ENCODE measurements around the gene PBX3. TPM values are rescaled to one million over a fixed set of nuclear protein-coding genes. Genes with fewer than 3 reads are reported as not detected.

The PBX3 gene
- total RNA-seq, 4 donors from 2014 or later = 5.1 to 360 (median 44.1) TPM

DNA sequence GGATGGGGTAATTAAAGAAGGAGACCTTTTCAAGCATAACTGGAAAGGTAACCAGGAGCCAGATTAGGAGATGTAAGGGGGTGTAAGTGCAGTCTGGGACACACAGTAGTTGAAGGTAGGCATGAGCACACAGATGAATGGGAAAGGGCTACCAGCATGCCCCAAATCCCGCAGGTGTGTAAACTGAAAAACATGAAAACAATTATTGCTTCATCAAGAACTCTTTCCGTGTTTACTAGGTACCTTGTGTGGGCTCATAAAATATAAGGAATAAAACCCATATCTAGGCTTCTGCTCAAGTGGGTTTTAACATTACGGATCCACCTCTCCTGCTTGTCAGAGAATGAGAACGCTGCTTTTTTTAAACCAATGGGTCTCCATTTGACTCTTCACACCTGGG lies 41.3 kb upstream of the PBX3 start:
- intact Hi-C loops (cut with DNase I; ENCODE audit: low total_unique reads) = no loop called here
- Histone ChIP-seq H3K4me1 (no peaks in the 10 kb centered on the region), H3K27ac (no peak overlapping the region), H3K27me3 (no peaks in the 10 kb centered on the region), H3K4me3 (peak overlapping the region; percentile 78 to 83), H3K36me3 (no peaks in the 10 kb centered on the region), H3K9me3 (no peaks in the 10 kb centered on the region)
- TF ChIP-seq POLR2A (IDR thresholded peaks at IDR 0.05) = no peak
- no peak for DNase-seq

DNA sequence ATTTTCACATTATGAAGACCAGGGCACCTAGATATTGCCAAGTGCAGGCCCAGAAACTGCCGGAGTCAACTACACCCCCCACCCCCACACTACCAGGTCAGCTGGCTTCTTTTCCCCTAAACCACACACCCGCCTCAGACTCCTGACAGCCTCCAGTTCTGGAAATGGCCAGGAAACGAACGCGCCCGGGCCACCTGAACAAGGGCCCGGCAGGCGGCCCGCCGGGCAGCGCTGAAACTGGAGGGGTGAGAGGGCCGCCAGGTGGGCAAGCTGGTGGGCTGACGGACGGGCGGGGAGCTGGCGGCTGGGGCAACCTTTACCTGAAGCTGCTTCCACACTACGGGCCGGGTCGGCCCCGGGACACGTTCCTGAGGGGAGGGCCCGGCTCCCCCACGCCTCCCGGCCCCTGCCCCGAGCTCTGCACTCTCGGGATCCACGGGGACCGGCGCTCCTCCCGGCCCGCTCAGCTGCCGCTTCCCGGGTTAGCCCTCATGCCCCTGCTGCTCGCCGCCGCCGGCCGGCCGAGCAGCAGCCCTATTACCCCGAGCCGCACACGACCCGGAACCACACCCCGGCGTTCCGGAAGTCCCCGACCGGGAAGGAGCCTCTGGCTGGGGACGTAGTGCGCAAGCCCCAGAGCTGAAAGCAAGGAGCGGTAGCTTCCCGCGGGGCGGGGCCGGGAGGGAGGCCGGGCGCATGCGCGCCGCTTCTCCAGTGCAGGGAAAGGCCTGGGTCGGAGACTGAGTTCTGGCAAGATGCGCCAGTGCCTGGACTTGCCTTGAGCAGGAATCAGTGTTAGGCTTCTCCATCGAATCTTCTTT lies 40.3 kb upstream of the PBX3 start, which contains the start of gene MAPKAP1:
TSS of gene MAPKAP1 (minus strand) at position 558 of the 821 bp plus-strand sequence. CDS start 34,634 bp downstream, outside the sequence.
- intact Hi-C loops (cut with DNase I; ENCODE audit: low total_unique reads) = no loop called here
- Histone ChIP-seq H3K27ac (peak within 1 kb of the TSS; percentile 78 to 79), H3K27me3 (no peaks in the 10 kb centered on the region), H3K4me3 (peak within 1 kb of the TSS; percentile 78 to 83), H3K9me3 (no peaks in the 10 kb centered on the region), H3K4me1 (no peaks in the 10 kb centered on the region), H3K36me3 (no peaks in the 10 kb centered on the region)
- peak; percentile 36 to 69 for TF ChIP-seq POLR2A (IDR thresholded peaks at IDR 0.05)
- TF ChIP-seq, protein P1, sequence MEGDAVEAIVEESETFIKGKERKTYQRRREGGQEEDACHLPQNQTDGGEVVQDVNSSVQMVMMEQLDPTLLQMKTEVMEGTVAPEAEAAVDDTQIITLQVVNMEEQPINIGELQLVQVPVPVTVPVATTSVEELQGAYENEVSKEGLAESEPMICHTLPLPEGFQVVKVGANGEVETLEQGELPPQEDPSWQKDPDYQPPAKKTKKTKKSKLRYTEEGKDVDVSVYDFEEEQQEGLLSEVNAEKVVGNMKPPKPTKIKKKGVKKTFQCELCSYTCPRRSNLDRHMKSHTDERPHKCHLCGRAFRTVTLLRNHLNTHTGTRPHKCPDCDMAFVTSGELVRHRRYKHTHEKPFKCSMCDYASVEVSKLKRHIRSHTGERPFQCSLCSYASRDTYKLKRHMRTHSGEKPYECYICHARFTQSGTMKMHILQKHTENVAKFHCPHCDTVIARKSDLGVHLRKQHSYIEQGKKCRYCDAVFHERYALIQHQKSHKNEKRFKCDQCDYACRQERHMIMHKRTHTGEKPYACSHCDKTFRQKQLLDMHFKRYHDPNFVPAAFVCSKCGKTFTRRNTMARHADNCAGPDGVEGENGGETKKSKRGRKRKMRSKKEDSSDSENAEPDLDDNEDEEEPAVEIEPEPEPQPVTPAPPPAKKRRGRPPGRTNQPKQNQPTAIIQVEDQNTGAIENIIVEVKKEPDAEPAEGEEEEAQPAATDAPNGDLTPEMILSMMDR (IDR thresholded peaks at IDR 0.05) = peak in 1 of 4 experiments; percentile 3
- peak; percentile 96 to 98 for DNase-seq

DNA sequence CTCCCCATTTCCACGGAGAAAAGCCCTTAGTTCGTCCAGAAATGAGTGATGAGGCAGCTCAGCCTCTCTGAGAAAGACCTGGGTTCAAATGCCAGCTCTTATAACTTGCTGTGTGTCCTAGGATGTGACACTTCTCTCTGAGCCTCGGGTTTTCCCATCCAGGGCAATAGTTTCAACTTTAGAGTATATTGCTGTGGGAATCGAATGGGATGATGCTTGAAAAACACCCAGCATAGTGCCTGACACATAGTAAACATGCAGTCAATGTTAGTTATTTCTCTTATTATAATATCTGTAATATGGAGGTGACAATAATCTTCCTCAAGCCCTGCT lies 39.7 kb upstream of the PBX3 start:
- H3K36me3 ChIP-seq = no peaks in the 10 kb centered on the region
- intact Hi-C loops (cut with DNase I; ENCODE audit: low total_unique reads) = no loop called here
- no peak for TF ChIP-seq POLR2A (IDR thresholded peaks at IDR 0.05)
- TF ChIP-seq, protein P1 (IDR thresholded peaks at IDR 0.05) = no peak
- H3K9me3 ChIP-seq = no peaks in the 10 kb centered on the region
- peak overlapping the region; percentile 78 to 83 for H3K4me3 ChIP-seq
- DNase-seq = no peak
- H3K27ac ChIP-seq = peak overlapping the region; percentile 72 to 79
- no peaks in the 10 kb centered on the region for H3K4me1 ChIP-seq
- H3K27me3 ChIP-seq = no peaks in the 10 kb centered on the region

DNA sequence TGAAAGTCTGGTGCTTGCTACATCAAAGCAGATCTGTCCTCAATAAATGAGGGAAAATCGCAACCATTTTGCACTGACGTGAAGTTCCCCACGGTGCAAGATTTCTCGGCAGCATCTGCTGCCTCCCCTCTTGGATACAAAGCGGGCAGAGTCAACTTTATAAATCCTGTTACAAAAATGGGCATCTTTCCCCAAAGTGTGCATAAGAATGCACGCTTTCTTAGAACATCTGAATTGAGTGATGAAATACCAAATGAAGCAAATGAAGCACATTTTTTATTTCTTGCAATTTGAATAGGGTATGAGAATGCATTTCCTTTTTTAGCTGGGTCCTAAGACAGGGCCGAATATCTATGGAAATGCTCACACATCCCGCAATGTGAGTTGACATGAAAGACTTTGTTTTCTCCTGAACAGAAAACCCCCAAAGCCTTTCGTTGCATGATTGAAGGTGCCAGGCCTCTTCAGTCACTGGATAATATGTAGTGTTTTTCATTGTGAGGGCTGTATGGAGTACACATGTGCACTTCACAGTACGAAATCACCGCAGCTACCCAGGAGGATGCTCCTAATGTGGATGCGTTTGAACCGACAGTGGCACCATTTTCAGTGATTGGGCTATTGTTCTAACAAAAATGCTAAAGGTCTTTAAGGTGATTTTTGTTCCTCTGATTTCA lies 20.6 kb upstream of the PBX3 start:
- no peaks in the 10 kb centered on the region for H3K9me3 ChIP-seq
- TF ChIP-seq POLR2A (IDR thresholded peaks at IDR 0.05) = no peak
- TF ChIP-seq, protein P1 (IDR thresholded peaks at IDR 0.05) = no peak
- no peak overlapping the region for H3K27ac ChIP-seq
- no peak for DNase-seq
- intact Hi-C loops (cut with DNase I; ENCODE audit: low total_unique reads) = no loop called here
- H3K4me1 ChIP-seq = no peaks in the 10 kb centered on the region
- H3K27me3 ChIP-seq = no peaks in the 10 kb centered on the region
- no peak overlapping the region for H3K4me3 ChIP-seq
- H3K36me3 ChIP-seq = no peaks in the 10 kb centered on the region

DNA sequence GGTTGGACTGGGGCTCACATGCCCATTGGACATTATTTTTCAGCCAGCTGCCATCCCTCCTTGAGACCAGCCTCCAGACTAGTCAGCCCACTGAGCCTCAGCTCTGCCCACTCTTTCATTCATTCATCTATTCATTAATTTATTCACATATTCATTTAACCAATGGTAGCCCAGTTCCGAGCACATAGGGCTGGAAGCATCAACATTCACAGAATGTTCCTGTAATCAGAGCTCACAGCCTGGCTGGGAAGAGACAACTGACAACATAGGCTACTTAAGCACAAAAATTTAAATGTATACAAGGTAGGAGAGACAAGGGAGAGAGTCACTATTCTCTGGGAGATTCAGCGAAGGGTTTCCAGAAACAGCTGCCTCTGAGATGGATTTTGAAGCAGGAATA lies 17.0 kb upstream of the PBX3 start:
- Histone ChIP-seq H3K27ac (no peak overlapping the region), H3K9me3 (no peaks in the 10 kb centered on the region), H3K4me3 (no peak overlapping the region), H3K36me3 (no peaks in the 10 kb centered on the region), H3K4me1 (no peaks in the 10 kb centered on the region), H3K27me3 (no peaks in the 10 kb centered on the region)
- intact Hi-C loops (cut with DNase I; ENCODE audit: low total_unique reads) = no loop called here
- TF ChIP-seq, protein P1 (IDR thresholded peaks at IDR 0.05) = no peak
- TF ChIP-seq POLR2A (IDR thresholded peaks at IDR 0.05) = no peak
- DNase-seq = no peak
